ENCODE data around the gene ATP13A5. TPM values are rescaled to one million over a fixed set of nuclear protein-coding genes. Genes with fewer than 3 reads are reported as not detected.

ATP13A5 gene
- total and polyA plus RNA-seq, 3 donors from 2014 or later: 0.16 to 0.26 (median 0.25) TPM

DNA sequence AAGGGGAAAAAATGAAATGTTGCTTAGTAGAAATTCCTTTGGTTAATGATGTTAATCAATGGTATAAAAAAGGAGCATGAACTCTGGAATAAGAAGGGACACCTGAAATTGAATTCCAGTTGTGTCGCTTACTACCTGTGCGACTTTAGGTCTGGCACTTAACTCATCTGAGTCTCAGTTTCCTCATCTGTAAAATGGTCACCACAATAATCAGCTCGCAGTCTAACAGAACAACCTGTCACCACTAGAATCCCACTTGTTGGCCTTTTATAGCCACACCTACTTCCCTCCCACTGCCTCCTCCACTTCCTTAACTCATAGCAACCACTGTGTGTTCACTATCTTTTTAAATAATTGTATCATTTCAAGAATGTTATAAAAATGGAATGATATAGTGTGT, 135.0 kb downstream of the ATP13A5 start:
- H3K4me3 ChIP-seq: no peak overlapping the region
- H3K9me3 ChIP-seq: no peaks in the 10 kb centered on the region
- H3K4me1 ChIP-seq: peaks cover 3% of the 10 kb centered on the region
- no peaks in the 10 kb centered on the region for H3K27me3 ChIP-seq
- no peak for TF ChIP-seq POLR2A (IDR thresholded peaks at IDR 0.05)
- TF ChIP-seq CTCF (IDR thresholded peaks at IDR 0.05): no peak
- intact Hi-C loops (cut with DNase I; ENCODE audit: low total_unique reads): no loop called here
- H3K36me3 ChIP-seq (ENCODE audit: low read depth, missing control alignments): no peaks in the 10 kb centered on the region
- no peak for DNase-seq
- 59 to 82% methylated on average over 3 of the region's 3 CpGs for WGBS, 2 donors
- no peak overlapping the region for H3K27ac ChIP-seq

- TF ChIP-seq CTCF (IDR thresholded peaks at IDR 0.05) (no peak), POLR2A (IDR thresholded peaks at IDR 0.05) (no peak)
- intact Hi-C loops (cut with DNase I; ENCODE audit: low total_unique reads): no loop called here
- Histone ChIP-seq H3K9me3 (no peaks in the 10 kb centered on the region), H3K36me3 (ENCODE audit: low read depth, missing control alignments) (no peaks in the 10 kb centered on the region), H3K4me3 (peak overlapping the region; percentile 56 to 71), H3K4me1 (peaks cover 3% of the 10 kb centered on the region), H3K27ac (peak overlapping the region; percentile 79 to 85), H3K27me3 (no peaks in the 10 kb centered on the region)
- DNase-seq: no peak
- 58 to 69% methylated on average over 11 of the region's 11 CpGs for WGBS, 2 donors
Observed at GRCh38 chr3:193241716-193242115, 136.8 kb downstream of the ATP13A5 start.

GRCh38 chr3:193240850-193241706, 137.5 kb downstream of the ATP13A5 start, which contains the start of gene PLAAT1:
Gene PLAAT1, plus strand, starts transcription at chr3:193241222. Its CDS starts 14,429 bp downstream, at chr3:193255651.
- H3K9me3 ChIP-seq: no peaks in the 10 kb centered on the region
- intact Hi-C loops (cut with DNase I; ENCODE audit: low total_unique reads): no loop called here
- H3K4me3 ChIP-seq: peak within 1 kb of the TSS; percentile 56 to 71
- no peak for TF ChIP-seq CTCF (IDR thresholded peaks at IDR 0.05)
- TF ChIP-seq POLR2A (IDR thresholded peaks at IDR 0.05): no peak
- H3K27me3 ChIP-seq: no peaks in the 10 kb centered on the region
- peak; percentile 81 for DNase-seq
- H3K27ac ChIP-seq: peak within 1 kb of the TSS; percentile 79 to 85
- no peaks in the 10 kb centered on the region for H3K36me3 ChIP-seq (ENCODE audit: low read depth, missing control alignments)
- WGBS, 2 donors: 1% methylated on average over 32 to 42 of the region's 93 CpGs
- peaks cover 3% of the 10 kb centered on the region for H3K4me1 ChIP-seq

DNA sequence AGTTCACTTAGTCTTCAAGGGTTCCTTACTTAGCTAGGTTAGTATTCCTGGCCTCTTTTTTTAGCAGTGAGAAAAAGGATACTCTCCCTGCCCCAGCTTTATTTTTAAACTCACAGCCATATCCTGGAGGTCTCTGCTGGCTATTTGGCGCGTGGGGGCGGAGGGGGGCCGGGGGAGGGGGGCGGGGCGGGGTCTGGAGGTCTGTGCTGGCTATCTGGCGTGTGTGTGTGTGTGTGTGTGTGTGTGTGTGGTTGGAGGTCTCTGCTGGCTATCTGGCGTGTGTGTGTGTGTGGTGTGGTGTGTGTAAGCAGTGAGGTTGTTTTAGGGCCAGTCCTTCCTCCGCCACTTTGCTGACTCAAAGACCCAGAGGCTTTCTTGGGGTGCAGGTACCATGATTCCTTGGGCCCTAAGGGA, 138.1 kb downstream of the ATP13A5 start:
- peak overlapping the region; percentile 56 to 71 for H3K4me3 ChIP-seq
- TF ChIP-seq CTCF (IDR thresholded peaks at IDR 0.05) (no peak), POLR2A (IDR thresholded peaks at IDR 0.05) (no peak)
- 1 to 4% methylated on average over 4 to 9 of the region's 9 CpGs for WGBS, 2 donors
- DNase-seq: no peak
- H3K27ac ChIP-seq: peak overlapping the region; percentile 63 to 79
- H3K36me3 ChIP-seq (ENCODE audit: low read depth, missing control alignments): no peaks in the 10 kb centered on the region
- H3K9me3 ChIP-seq: no peaks in the 10 kb centered on the region
- intact Hi-C loops (cut with DNase I; ENCODE audit: low total_unique reads): no loop called here
- no peaks in the 10 kb centered on the region for H3K27me3 ChIP-seq
- H3K4me1 ChIP-seq: peaks cover 3% of the 10 kb centered on the region
